ENCODE data around the gene ABCG2.

Gene ABCG2

GRCh38 chr4:88195328-88196012 lies 37.0 kb upstream of the ABCG2 start:
- TF ChIP-seq REST (IDR thresholded peaks at IDR 0.05; ENCODE audit: insufficient read depth in 1 of 2, low read depth in 2 of 2, low read length in 2 of 2) = no peak
- TF ChIP-seq TAF1 (IDR thresholded peaks at IDR 0.05; ENCODE audit: borderline replicate concordance, insufficient read depth, low read length) = no peak
- no peak for TF ChIP-seq SIN3A (IDR thresholded peaks at IDR 0.05; ENCODE audit: borderline replicate concordance, insufficient read depth, low read length)
- TF ChIP-seq POLR2AphosphoS5 (IDR thresholded peaks at IDR 0.05; ENCODE audit: low read depth, low read length) = no peak
- TF ChIP-seq FOXP2 (optimal IDR thresholded peaks at IDR 0.05; ENCODE audit: borderline replicate concordance, extremely low read depth, extremely low read length, insufficient read depth) = no peak

GRCh38 chr4:88191404-88191803 lies 33.0 kb upstream of the ABCG2 start:
- TF ChIP-seq REST (IDR thresholded peaks at IDR 0.05; ENCODE audit: insufficient read depth in 1 of 2, low read depth in 2 of 2, low read length in 2 of 2) (no peak), POLR2AphosphoS5 (IDR thresholded peaks at IDR 0.05; ENCODE audit: low read depth, low read length) (no peak), TAF1 (IDR thresholded peaks at IDR 0.05; ENCODE audit: borderline replicate concordance, insufficient read depth, low read length) (no peak), FOXP2 (optimal IDR thresholded peaks at IDR 0.05; ENCODE audit: borderline replicate concordance, extremely low read depth, extremely low read length, insufficient read depth) (no peak), SIN3A (IDR thresholded peaks at IDR 0.05; ENCODE audit: borderline replicate concordance, insufficient read depth, low read length) (no peak)

GRCh38 chr4:88189881-88190585 lies 31.6 kb upstream of the ABCG2 start:
- no peak for TF ChIP-seq SIN3A (IDR thresholded peaks at IDR 0.05; ENCODE audit: borderline replicate concordance, insufficient read depth, low read length)
- no peak for TF ChIP-seq POLR2AphosphoS5 (IDR thresholded peaks at IDR 0.05; ENCODE audit: low read depth, low read length)
- TF ChIP-seq FOXP2 (optimal IDR thresholded peaks at IDR 0.05; ENCODE audit: borderline replicate concordance, extremely low read depth, extremely low read length, insufficient read depth) = no peak

- TF ChIP-seq SIN3A (IDR thresholded peaks at IDR 0.05; ENCODE audit: borderline replicate concordance, insufficient read depth, low read length) (no peak), POLR2AphosphoS5 (IDR thresholded peaks at IDR 0.05; ENCODE audit: low read depth, low read length) (no peak), TAF1 (IDR thresholded peaks at IDR 0.05; ENCODE audit: borderline replicate concordance, insufficient read depth, low read length) (no peak), FOXP2 (optimal IDR thresholded peaks at IDR 0.05; ENCODE audit: borderline replicate concordance, extremely low read depth, extremely low read length, insufficient read depth) (no peak), REST (IDR thresholded peaks at IDR 0.05; ENCODE audit: insufficient read depth in 1 of 2, low read depth in 2 of 2, low read length in 2 of 2) (no peak)
These were observed 30.9 kb upstream of the ABCG2 start for GRCh38 chr4:88189418-88189738.

GRCh38 chr4:88188738-88189417 lies 30.4 kb upstream of the ABCG2 start:
- no peak for TF ChIP-seq POLR2AphosphoS5 (IDR thresholded peaks at IDR 0.05; ENCODE audit: low read depth, low read length)
- TF ChIP-seq REST (IDR thresholded peaks at IDR 0.05; ENCODE audit: insufficient read depth in 1 of 2, low read depth in 2 of 2, low read length in 2 of 2) = no peak
- no peak for TF ChIP-seq SIN3A (IDR thresholded peaks at IDR 0.05; ENCODE audit: borderline replicate concordance, insufficient read depth, low read length)
- TF ChIP-seq TAF1 (IDR thresholded peaks at IDR 0.05; ENCODE audit: borderline replicate concordance, insufficient read depth, low read length) = no peak
- no peak for TF ChIP-seq FOXP2 (optimal IDR thresholded peaks at IDR 0.05; ENCODE audit: borderline replicate concordance, extremely low read depth, extremely low read length, insufficient read depth)

Measured in PFSK-1 (cell line).